HG03103 (cell line): ENCODE data around the gene ZFAND5.

Experiments
- ATAC-seq: cut with Tn5 transposase; IDR thresholded peaks from one replicate; pipeline ENCODE4 v1.9.1; 2021; ENCODE audit warnings: low read depth; ENCODE audit not compliant: unreplicated experiment

ZFAND5 gene

GRCh38 chr9:72364679-72365524 is at the start of gene ZFAND5:
Gene ZFAND5 (minus strand): TSS chr9:72365208. CDS start chr9:72360778, 4,430 bp downstream.
- peak; percentile 69 for ATAC-seq

GRCh38 chr9:72412483-72413040 is 47.6 kb upstream of the ZFAND5 start:
- ATAC-seq, result no peak

GRCh38 chr9:72410214-72410613 is 45.2 kb upstream of the ZFAND5 start:
- ATAC-seq, result no peak

DNA sequence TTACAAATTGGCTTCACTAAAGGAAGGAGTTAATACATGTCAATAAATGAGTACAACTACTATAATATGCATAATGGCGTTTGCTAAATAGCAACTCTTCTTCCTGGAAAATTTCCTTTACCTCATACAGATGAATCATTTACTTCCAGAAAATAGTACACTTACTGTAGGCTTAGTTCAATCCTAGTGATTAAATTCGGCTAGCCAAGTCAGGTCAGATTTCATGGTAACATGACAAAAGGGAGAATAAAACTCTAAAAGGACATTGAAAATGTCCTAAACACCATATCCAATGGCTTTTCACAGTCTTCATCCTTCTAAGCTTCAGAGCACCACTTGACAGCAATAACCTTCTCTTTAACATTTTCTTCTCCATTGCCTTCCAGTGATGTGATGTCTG is 42.1 kb upstream of the ZFAND5 start:
- ATAC-seq, result no peak

- no peak for ATAC-seq
Measured at GRCh38 chr9:72402744-72403143, 37.7 kb upstream of the ZFAND5 start.

DNA sequence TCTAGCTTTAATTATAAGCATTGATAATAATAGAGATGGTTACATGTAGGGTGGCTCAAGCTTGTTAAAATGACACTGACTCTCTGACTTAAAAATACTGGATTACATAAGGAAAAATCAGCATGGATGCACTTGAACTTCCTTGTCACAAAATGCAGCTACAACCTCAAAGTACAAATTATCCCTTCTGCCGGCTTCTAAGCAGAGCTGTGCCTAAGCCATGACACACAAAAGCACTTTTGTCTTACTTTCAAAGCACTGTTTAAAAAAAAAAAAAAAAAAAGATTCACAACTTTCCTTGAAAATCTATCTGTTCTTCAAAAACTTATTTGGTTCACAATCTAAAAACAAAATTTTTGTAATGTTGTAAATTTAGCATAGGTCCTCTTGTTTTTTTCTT is 36.4 kb upstream of the ZFAND5 start:
- no peak for ATAC-seq

DNA sequence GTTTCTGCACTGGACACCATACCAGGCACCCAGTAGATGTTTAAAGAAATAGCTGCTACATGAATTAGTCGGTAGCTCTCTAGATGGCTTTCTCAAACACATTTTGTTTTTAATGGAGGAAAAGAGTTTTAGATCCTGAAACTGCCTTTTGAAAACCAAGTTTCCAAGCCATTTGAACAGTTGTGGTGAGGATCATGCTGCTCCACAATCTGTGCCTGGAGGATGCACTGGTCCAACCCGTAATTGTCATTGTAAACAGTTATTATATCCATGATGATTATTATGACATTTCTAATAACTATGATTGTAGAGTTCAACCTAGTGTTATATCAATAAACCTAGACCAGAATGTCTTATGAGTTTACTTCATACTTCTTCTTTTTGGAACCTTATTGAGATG is 35.9 kb upstream of the ZFAND5 start:
- no peak for ATAC-seq

GRCh38 chr9:72399391-72399790 is 34.4 kb upstream of the ZFAND5 start:
- no peak for ATAC-seq

- ATAC-seq, result no peak
Measured at GRCh38 chr9:72396247-72397091, 31.5 kb upstream of the ZFAND5 start.

DNA sequence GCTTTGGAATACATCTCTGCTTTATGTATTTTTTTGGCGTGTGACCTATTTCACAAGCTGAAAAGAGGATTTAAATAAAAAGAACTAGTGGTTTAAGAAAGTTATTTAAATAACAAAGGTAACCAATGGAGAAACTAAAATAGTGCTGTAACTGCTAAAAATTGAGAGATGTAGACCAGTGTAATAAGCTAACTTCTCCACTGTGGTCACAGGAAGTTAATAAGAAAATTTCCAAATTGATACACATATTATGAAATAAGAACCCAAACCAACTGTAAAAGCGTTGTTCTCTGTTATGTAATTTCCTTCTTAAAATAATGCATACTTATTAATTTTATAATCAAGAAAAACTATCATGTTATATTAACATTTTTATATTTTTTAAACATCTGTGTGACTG is 29.1 kb upstream of the ZFAND5 start:
- no peak for ATAC-seq

GRCh38 chr9:72390907-72391306 is 25.9 kb upstream of the ZFAND5 start:
- no peak for ATAC-seq

DNA sequence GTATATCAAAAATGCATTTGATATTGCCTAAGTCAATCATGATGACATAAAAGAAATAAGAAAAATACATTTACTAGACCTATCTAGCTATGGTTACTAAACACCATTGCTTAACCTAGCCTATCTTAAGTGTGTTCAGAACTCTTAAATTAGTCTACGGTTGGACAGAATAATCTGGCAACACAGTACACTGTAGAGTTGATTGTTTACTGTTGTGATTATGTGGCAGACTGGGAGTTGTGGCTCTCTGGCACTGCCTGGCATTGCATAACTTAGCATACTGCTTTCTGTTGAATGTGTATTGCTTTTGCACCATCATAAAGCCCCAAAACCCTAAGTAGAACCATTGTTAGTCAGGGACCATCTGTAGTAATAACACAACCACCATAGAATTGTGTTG is 21.2 kb upstream of the ZFAND5 start:
- ATAC-seq, result no peak

GRCh38 chr9:72384710-72385485 is 19.9 kb upstream of the ZFAND5 start:
- ATAC-seq, result no peak

GRCh38 chr9:72383978-72384709 is 19.1 kb upstream of the ZFAND5 start:
- no peak for ATAC-seq

DNA sequence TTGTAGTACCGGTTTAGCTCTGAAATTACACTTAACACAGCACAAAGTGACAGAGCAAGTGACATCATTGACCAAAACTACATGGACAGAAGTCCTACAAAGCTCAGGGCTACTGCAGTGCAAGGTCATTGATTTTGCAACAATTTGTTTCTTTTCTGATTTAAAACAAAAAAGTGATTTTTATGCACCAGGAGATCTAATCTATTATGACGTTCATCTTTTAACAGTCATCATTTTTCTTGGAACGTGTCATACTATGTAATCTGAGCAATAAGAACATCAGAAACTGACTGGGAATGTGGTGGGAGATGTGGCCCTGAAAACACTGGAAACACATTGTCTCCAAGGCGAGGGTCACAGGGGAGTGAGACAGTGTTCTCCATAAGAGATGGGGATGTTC is 17.4 kb upstream of the ZFAND5 start:
- no peak for ATAC-seq

GRCh38 chr9:72377041-72377440 is 12.0 kb upstream of the ZFAND5 start:
- no peak for ATAC-seq

- no peak for ATAC-seq
Measured at GRCh38 chr9:72371151-72371550, 6.1 kb upstream of the ZFAND5 start.

GRCh38 chr9:72365525-72366256 is 683 bp upstream of the ZFAND5 start:
- peak; percentile 24 for ATAC-seq
